SK-N-SH (cell line): Measurements from ENCODE around the gene RND3. TPM values are rescaled to one million over a fixed set of nuclear protein-coding genes. Genes with fewer than 3 reads are reported as not detected.
A peak's percentile ranks its signal among the peaks of the same experiment; 100 is the strongest.

ENCODE experiments used
- CTCF ChIA-PET: fragments of 300-600, 350-600 bp; formaldehyde crosslinking; extraction: SDS; loops from one replicate; lab custom pipeline; 2021; lab: Yijun Ruan, JAX
- POLR2A ChIA-PET: fragments of 350-600 bp; sonication (Branson Sonifier 250); formaldehyde crosslinking; extraction: SDS; loops from one replicate; lab custom pipeline; 2020; ENCODE audit warnings: antibody characterized with exemption, inconsistent platforms; lab: Yijun Ruan, JAX
- DNase-seq: peaks from one replicate; pipeline ENCODE4 v3.0.0; 2012
- H2AFZ ChIP-seq: fragments of 200-600 bp; sonication (generic); 2 replicates; pipeline ENCODE4 v1.8.1; 2016; ENCODE audit warnings: antibody characterized with exemption, mild to moderate bottlenecking, low read depth
- H3F3A ChIP-seq: fragments of 200-600 bp; sonication (generic); replicated peaks from 2 replicates; pipeline ENCODE3; 2016; ENCODE audit warnings: antibody characterized with exemption, mild to moderate bottlenecking; ENCODE audit not compliant: insufficient read depth
- H3K27ac ChIP-seq, 2 experiments: fragments of 200-500 bp in 1 of 2; fragments of 200-600 bp in 1 of 2; sonication (Bioruptor generic) in 1 of 2; sonication (generic), shearing (Covaris generic) in 1 of 2; 2 replicates each; pipeline versions ENCODE4 v1.5.1 to v1.6.1; 2014 to 2016; ENCODE audit warnings: low read depth in 2 of 2, inconsistent platforms in 1 of 2, low read length in 1 of 2, mild to moderate bottlenecking in 1 of 2, mixed read lengths in 1 of 2
- H3K27me3 ChIP-seq: fragments of 200-600 bp; sonication (generic), shearing (Covaris generic); 2 replicates; pipeline ENCODE4 v1.6.1; 2016; ENCODE audit warnings: mixed run types; ENCODE audit not compliant: insufficient read depth
- H3K36me3 ChIP-seq, 2 experiments: fragments of 200-500 bp in 1 of 2; fragments of 200-600 bp in 1 of 2; sonication (Bioruptor generic) in 1 of 2; sonication (generic) in 1 of 2; replicated peaks in 1 of 2; 2 replicates each; pipeline versions ENCODE3 to v1.5.1; 2014 to 2016; ENCODE audit warnings: low read length in 1 of 2, mild to moderate bottlenecking in 1 of 2; ENCODE audit not compliant: insufficient read depth in 2 of 2, control insufficient read depth in 1 of 2
- H3K4me1 ChIP-seq, 2 experiments: fragments of 200-500 bp in 1 of 2; fragments of 200-600 bp in 1 of 2; sonication (Bioruptor generic) in 1 of 2; sonication (generic), shearing (Covaris generic) in 1 of 2; 2 replicates each; pipeline versions ENCODE4 v1.5.1 to v1.6.1; 2014 to 2016; ENCODE audit warnings: low read depth in 1 of 2, low read length in 1 of 2, mixed run types in 1 of 2; ENCODE audit not compliant: insufficient read depth in 2 of 2, control insufficient read depth in 1 of 2
- H3K4me2 ChIP-seq: fragments of 200-600 bp; sonication (generic), shearing (Covaris generic); 2 replicates; pipeline ENCODE4 v1.6.1; 2017; ENCODE audit warnings: mixed run types
- H3K4me3 ChIP-seq, 2 experiments: fragments of 200-500 bp in 1 of 2; fragments of 200-600 bp in 1 of 2; sonication (Bioruptor generic) in 1 of 2; sonication (generic), shearing (Covaris generic) in 1 of 2; 2 replicates each; pipeline versions ENCODE4 v1.5.1 to v1.8.1; 2014 to 2016; ENCODE audit warnings: low read depth in 2 of 2, inconsistent platforms in 1 of 2, low read length in 1 of 2, mild to moderate bottlenecking in 1 of 2, mixed read lengths in 1 of 2, moderate library complexity in 1 of 2
- H3K79me2 ChIP-seq: fragments of 200-600 bp; sonication (generic); 2 replicates; pipeline ENCODE4 v1.8.1; 2017; ENCODE audit warnings: mild to moderate bottlenecking; ENCODE audit not compliant: insufficient read depth
- H3K9ac ChIP-seq: fragments of 200-600 bp; sonication (generic); 2 replicates; pipeline ENCODE4 v1.6.1; 2017; ENCODE audit warnings: mixed run types
- H3K9me2 ChIP-seq: fragments of 200-600 bp; sonication (generic); 2 replicates; pipeline ENCODE4 v1.6.1; 2017; ENCODE audit warnings: mixed run types
- H3K9me3 ChIP-seq: fragments of 200-600 bp; sonication (generic); 2 replicates; pipeline ENCODE4 v1.6.1; 2017; ENCODE audit warnings: mixed run types, mild to moderate bottlenecking, moderate library complexity
- H4K20me1 ChIP-seq: fragments of 200-600 bp; sonication (generic); 2 replicates; pipeline ENCODE4 v1.6.1; 2017; ENCODE audit warnings: mild to moderate bottlenecking, mixed run types; ENCODE audit not compliant: insufficient read depth
- CHD2 ChIP-seq: fragments of 150-350 bp; IDR thresholded peaks from 2 replicates; pipeline ENCODE4 v1.6.1; 2018; ENCODE audit warnings: low read length; ENCODE audit not compliant: partially characterized antibody
- EP300 ChIP-seq, 2 experiments: IDR thresholded peaks; 2 replicates each; pipeline versions ENCODE4 v1.4.0 to v1.6.1; 2012; ENCODE audit warnings: borderline replicate concordance in 1 of 2, low read depth in 1 of 2, low read length in 1 of 2
- EZH2phosphoT487 ChIP-seq: fragments of 200-600 bp; sonication (generic); IDR thresholded peaks from 2 replicates; pipeline ENCODE4 v1.6.1; 2017; ENCODE audit warnings: low read depth, mixed run types, mild to moderate bottlenecking, antibody characterized with exemption, moderate library complexity, borderline replicate concordance
- FOXJ3 ChIP-seq: sonication (generic); formaldehyde crosslinking; IDR thresholded peaks from 2 replicates; pipeline ENCODE4 v1.5.1; 2020; ENCODE audit warnings: mild to moderate bottlenecking, missing genetic modification reagents
- FOXM1 ChIP-seq: IDR thresholded peaks from 2 replicates; pipeline ENCODE4 v1.4.0; 2012; ENCODE audit warnings: low read depth, mild to moderate bottlenecking
- GABPA ChIP-seq: IDR thresholded peaks from 2 replicates; pipeline ENCODE4 v1.4.0; 2012; ENCODE audit warnings: low read depth, mild to moderate bottlenecking
- MEF2A ChIP-seq: IDR thresholded peaks from 2 replicates; pipeline ENCODE4 v1.4.0; 2012; ENCODE audit warnings: low read depth, borderline replicate concordance
- POLR2AphosphoS5 ChIP-seq: IDR thresholded peaks from 2 replicates; pipeline ENCODE4 v1.6.1; 2012; ENCODE audit warnings: low read depth, low read length
- RCOR1 ChIP-seq: fragments of 150-350 bp; IDR thresholded peaks from 2 replicates; pipeline ENCODE4 v1.6.1; 2017; ENCODE audit warnings: antibody characterized with exemption, low read length
- RXRA ChIP-seq: IDR thresholded peaks from 2 replicates; pipeline ENCODE4 v1.4.0; 2012; ENCODE audit warnings: low read depth, mild to moderate bottlenecking, borderline replicate concordance
- TAF1 ChIP-seq: IDR thresholded peaks from 2 replicates; pipeline ENCODE4 v1.6.1; 2012; ENCODE audit warnings: low read depth, mild to moderate bottlenecking, low read length, moderate library complexity, borderline replicate concordance
- TCF12 ChIP-seq: IDR thresholded peaks from 2 replicates; pipeline ENCODE4 v1.4.0; 2012
- YY1 ChIP-seq: IDR thresholded peaks from 2 replicates; pipeline ENCODE4 v1.4.0; 2012; ENCODE audit warnings: low read depth, mild to moderate bottlenecking
- WGBS: methylation state at CpG from one replicate; pipeline ENCODE4 v1.1.6; 2017; ENCODE audit warnings: low lambda C conversion rate; 5-methylcytosine and 5-hydroxymethylcytosine counted together
- polyA plus RNA-seq, 3 experiments: library from polyadenylated mRNA; depleted of rRNA; stranded (reverse); fragments of >200 nt; gene quantifications; 2 replicates each; pipeline ENCODE4 v1.2.3, GENCODE V29; 2012
- TF ChIP-seq, protein P1 (sequence below): fragments of 150-350 bp; IDR thresholded peaks from 2 replicates; pipeline ENCODE4 v1.6.1; 2017; ENCODE audit warnings: antibody characterized with exemption, low read length, low read depth, borderline replicate concordance
- TF ChIP-seq, protein P2 (sequence below): IDR thresholded peaks from 2 replicates; pipeline ENCODE4 v1.4.0; 2012; ENCODE audit warnings: low read depth
- TF ChIP-seq, protein P3 (sequence below): fragments of 150-350 bp; IDR thresholded peaks from 2 replicates; pipeline ENCODE4 v1.6.1; 2016; ENCODE audit warnings: mild to moderate bottlenecking, low read depth, low read length
- TF ChIP-seq, protein P4 (sequence below): IDR thresholded peaks from 2 replicates; pipeline ENCODE4 v1.4.0; 2012; ENCODE audit warnings: low read depth, borderline replicate concordance
- TF ChIP-seq, protein P5 (sequence below): IDR thresholded peaks from 2 replicates; pipeline ENCODE4 v1.4.0; 2012; ENCODE audit warnings: low read depth, borderline replicate concordance
- TF ChIP-seq, protein P6 (sequence below): IDR thresholded peaks from 2 replicates; pipeline ENCODE4 v1.6.1; 2012; ENCODE audit warnings: mild to moderate bottlenecking, low read depth, low read length, moderate library complexity
- TF ChIP-seq, protein P7 (sequence below): IDR thresholded peaks from 2 replicates; pipeline ENCODE4; 2012

Gene RND3
- polyA plus RNA-seq, 1 of the 3 experiments (the other 2 are of a cell fraction): 49.7 TPM

DNA sequence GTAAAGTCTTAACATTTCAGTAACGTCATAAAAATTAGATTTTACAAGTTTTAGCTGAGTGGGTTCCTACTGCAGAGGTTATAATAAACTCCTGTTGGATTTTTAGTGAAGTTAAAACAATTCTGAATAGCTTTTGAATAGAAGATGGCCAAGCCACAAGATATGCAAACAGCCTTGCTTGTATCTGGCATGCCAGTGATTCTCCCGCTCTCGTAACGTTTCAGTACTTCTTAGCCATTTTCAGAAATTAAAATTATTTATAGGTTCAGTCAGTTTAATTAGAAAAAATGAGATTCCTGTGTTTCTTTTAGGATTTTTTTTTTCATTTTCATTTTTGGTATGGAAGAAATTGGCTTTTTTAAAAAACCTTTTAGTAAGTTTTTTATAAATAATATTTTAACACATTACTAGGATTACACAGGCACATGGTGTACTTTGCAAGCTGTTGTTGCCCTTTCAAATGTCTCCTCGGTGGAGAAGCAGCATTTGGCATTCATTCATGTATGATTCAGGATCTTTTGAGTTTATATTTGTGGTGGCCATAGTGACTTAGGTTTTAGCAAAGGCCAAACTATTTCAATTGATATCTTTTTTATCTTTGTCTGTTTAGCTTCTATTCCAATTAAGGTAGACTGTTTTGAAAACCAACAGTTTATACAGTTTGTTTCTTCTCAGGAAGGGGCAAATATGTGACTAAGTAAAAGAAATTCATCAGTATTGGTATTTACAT, 30.6 kb upstream of the RND3 start:
- Histone ChIP-seq H2AFZ (no peak overlapping the region), H3K27ac (peak overlapping the region; percentile 77 to 91; a peak in 3 of 4 replicates), H3K79me2 (no peaks in the 10 kb centered on the region), H3K9me3 (no peaks in the 10 kb centered on the region), H3K27me3 (no peaks in the 10 kb centered on the region), H3K4me1 (peaks cover 3 to 37% of the 10 kb centered on the region in 2 experiments; a peak in 3 of 4 replicates), H3K4me2 (peak overlapping the region; percentile 41; the same call in 1 of the 2 replicates), H3K9ac (peak overlapping the region; percentile 42; the same call in 1 of the 2 replicates), H3K4me3 (no peak overlapping the region), H4K20me1 (no peaks in the 10 kb centered on the region), H3K9me2 (no peaks in the 10 kb centered on the region), H3F3A (peaks cover 28% of the 10 kb centered on the region), H3K36me3 (no peaks in the 10 kb centered on the region)
- ChIA-PET POLR2A (no interaction called here), CTCF (interaction anchor here (1.1 kb wide), 1 partner anchor 721 kb away, joined by 3 read pairs; no protein-coding TSS in a partner anchor)
- whole genome bisulfite sequencing: 77% methylated on average over 5 of the region's 5 CpGs
- DNase-seq: no peak
- TF ChIP-seq FOXJ3 (CRISPR knock-in tag) (no peak), MEF2A (no peak), RCOR1 (no peak), CHD2 (no peak), POLR2AphosphoS5 (peak; percentile 35; the same call in 1 of the 2 replicates), RXRA (no peak), TCF12 (peak; percentile 96), GABPA (no peak), FOXM1 (no peak), EZH2phosphoT487 (no peak), EP300 (IDR thresholded peaks at IDR 0.05; ENCODE audit: borderline replicate concordance in 1 of 2, low read depth in 1 of 2, low read length in 1 of 2) (peak in 1 of 2 experiments; percentile 79; a peak in 1 of 4 replicates), TAF1 (no peak), YY1 (no peak)
- TF ChIP-seq, protein P1, sequence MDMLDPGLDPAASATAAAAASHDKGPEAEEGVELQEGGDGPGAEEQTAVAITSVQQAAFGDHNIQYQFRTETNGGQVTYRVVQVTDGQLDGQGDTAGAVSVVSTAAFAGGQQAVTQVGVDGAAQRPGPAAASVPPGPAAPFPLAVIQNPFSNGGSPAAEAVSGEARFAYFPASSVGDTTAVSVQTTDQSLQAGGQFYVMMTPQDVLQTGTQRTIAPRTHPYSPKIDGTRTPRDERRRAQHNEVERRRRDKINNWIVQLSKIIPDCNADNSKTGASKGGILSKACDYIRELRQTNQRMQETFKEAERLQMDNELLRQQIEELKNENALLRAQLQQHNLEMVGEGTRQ: no peak
- TF ChIP-seq, protein P2, sequence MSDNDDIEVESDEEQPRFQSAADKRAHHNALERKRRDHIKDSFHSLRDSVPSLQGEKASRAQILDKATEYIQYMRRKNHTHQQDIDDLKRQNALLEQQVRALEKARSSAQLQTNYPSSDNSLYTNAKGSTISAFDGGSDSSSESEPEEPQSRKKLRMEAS: 0 out of 2 replicates have a peak, but pooled peaks have one; percentile 12
- TF ChIP-seq, protein P3, sequence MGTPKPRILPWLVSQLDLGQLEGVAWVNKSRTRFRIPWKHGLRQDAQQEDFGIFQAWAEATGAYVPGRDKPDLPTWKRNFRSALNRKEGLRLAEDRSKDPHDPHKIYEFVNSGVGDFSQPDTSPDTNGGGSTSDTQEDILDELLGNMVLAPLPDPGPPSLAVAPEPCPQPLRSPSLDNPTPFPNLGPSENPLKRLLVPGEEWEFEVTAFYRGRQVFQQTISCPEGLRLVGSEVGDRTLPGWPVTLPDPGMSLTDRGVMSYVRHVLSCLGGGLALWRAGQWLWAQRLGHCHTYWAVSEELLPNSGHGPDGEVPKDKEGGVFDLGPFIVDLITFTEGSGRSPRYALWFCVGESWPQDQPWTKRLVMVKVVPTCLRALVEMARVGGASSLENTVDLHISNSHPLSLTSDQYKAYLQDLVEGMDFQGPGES: no peak
- TF ChIP-seq, protein P4, sequence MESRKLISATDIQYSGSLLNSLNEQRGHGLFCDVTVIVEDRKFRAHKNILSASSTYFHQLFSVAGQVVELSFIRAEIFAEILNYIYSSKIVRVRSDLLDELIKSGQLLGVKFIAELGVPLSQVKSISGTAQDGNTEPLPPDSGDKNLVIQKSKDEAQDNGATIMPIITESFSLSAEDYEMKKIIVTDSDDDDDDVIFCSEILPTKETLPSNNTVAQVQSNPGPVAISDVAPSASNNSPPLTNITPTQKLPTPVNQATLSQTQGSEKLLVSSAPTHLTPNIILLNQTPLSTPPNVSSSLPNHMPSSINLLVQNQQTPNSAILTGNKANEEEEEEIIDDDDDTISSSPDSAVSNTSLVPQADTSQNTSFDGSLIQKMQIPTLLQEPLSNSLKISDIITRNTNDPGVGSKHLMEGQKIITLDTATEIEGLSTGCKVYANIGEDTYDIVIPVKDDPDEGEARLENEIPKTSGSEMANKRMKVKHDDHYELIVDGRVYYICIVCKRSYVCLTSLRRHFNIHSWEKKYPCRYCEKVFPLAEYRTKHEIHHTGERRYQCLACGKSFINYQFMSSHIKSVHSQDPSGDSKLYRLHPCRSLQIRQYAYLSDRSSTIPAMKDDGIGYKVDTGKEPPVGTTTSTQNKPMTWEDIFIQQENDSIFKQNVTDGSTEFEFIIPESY: no peak
- TF ChIP-seq, protein P5, sequence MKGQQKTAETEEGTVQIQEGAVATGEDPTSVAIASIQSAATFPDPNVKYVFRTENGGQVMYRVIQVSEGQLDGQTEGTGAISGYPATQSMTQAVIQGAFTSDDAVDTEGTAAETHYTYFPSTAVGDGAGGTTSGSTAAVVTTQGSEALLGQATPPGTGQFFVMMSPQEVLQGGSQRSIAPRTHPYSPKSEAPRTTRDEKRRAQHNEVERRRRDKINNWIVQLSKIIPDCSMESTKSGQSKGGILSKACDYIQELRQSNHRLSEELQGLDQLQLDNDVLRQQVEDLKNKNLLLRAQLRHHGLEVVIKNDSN: no peak
- TF ChIP-seq, protein P6, sequence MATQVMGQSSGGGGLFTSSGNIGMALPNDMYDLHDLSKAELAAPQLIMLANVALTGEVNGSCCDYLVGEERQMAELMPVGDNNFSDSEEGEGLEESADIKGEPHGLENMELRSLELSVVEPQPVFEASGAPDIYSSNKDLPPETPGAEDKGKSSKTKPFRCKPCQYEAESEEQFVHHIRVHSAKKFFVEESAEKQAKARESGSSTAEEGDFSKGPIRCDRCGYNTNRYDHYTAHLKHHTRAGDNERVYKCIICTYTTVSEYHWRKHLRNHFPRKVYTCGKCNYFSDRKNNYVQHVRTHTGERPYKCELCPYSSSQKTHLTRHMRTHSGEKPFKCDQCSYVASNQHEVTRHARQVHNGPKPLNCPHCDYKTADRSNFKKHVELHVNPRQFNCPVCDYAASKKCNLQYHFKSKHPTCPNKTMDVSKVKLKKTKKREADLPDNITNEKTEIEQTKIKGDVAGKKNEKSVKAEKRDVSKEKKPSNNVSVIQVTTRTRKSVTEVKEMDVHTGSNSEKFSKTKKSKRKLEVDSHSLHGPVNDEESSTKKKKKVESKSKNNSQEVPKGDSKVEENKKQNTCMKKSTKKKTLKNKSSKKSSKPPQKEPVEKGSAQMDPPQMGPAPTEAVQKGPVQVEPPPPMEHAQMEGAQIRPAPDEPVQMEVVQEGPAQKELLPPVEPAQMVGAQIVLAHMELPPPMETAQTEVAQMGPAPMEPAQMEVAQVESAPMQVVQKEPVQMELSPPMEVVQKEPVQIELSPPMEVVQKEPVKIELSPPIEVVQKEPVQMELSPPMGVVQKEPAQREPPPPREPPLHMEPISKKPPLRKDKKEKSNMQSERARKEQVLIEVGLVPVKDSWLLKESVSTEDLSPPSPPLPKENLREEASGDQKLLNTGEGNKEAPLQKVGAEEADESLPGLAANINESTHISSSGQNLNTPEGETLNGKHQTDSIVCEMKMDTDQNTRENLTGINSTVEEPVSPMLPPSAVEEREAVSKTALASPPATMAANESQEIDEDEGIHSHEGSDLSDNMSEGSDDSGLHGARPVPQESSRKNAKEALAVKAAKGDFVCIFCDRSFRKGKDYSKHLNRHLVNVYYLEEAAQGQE: no peak
- TF ChIP-seq, protein P7, sequence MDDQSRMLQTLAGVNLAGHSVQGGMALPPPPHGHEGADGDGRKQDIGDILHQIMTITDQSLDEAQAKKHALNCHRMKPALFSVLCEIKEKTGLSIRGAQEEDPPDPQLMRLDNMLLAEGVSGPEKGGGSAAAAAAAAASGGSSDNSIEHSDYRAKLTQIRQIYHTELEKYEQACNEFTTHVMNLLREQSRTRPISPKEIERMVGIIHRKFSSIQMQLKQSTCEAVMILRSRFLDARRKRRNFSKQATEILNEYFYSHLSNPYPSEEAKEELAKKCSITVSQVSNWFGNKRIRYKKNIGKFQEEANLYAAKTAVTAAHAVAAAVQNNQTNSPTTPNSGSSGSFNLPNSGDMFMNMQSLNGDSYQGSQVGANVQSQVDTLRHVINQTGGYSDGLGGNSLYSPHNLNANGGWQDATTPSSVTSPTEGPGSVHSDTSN: peak; percentile 79
